ENCODE measurements around the gene RHBDF2.

The RHBDF2 gene

GRCh38 chr17:76546556-76547182 is 45.4 kb upstream of the RHBDF2 start:
- Histone ChIP-seq H3K4me3 (ENCODE audit: insufficient read length, low read depth) (no peak overlapping the region), H3K4me1 (ENCODE audit: insufficient read depth, insufficient read length) (peaks cover 20% of the 10 kb centered on the region), H3K27me3 (ENCODE audit: insufficient read depth, insufficient read length) (no peaks in the 10 kb centered on the region), H3K36me3 (ENCODE audit: insufficient read depth, insufficient read length, low read length) (no peaks in the 10 kb centered on the region), H3K9ac (ENCODE audit: insufficient read length, low read depth) (no peak overlapping the region), H3K9me3 (ENCODE audit: insufficient read depth, low read length) (no peaks in the 10 kb centered on the region)
- no peak for TF ChIP-seq YY1 (IDR thresholded peaks at IDR 0.05; ENCODE audit: insufficient read depth, insufficient read length)
- TF ChIP-seq SUZ12 (IDR thresholded peaks at IDR 0.05; ENCODE audit: extremely low read depth, insufficient read depth, insufficient read length): no peak
- TF ChIP-seq ZNF274 (IDR thresholded peaks at IDR 0.05; ENCODE audit: low read depth, low read length): no peak
- DNase-seq (ENCODE audit: low read depth, low spot score): no peak

- no peak for TF ChIP-seq ZNF274 (IDR thresholded peaks at IDR 0.05; ENCODE audit: low read depth, low read length)
- TF ChIP-seq SUZ12 (IDR thresholded peaks at IDR 0.05; ENCODE audit: extremely low read depth, insufficient read depth, insufficient read length): no peak
- no peak for TF ChIP-seq YY1 (IDR thresholded peaks at IDR 0.05; ENCODE audit: insufficient read depth, insufficient read length)
Observed at GRCh38 chr17:76545918-76546555, 44.8 kb upstream of the RHBDF2 start.

DNA sequence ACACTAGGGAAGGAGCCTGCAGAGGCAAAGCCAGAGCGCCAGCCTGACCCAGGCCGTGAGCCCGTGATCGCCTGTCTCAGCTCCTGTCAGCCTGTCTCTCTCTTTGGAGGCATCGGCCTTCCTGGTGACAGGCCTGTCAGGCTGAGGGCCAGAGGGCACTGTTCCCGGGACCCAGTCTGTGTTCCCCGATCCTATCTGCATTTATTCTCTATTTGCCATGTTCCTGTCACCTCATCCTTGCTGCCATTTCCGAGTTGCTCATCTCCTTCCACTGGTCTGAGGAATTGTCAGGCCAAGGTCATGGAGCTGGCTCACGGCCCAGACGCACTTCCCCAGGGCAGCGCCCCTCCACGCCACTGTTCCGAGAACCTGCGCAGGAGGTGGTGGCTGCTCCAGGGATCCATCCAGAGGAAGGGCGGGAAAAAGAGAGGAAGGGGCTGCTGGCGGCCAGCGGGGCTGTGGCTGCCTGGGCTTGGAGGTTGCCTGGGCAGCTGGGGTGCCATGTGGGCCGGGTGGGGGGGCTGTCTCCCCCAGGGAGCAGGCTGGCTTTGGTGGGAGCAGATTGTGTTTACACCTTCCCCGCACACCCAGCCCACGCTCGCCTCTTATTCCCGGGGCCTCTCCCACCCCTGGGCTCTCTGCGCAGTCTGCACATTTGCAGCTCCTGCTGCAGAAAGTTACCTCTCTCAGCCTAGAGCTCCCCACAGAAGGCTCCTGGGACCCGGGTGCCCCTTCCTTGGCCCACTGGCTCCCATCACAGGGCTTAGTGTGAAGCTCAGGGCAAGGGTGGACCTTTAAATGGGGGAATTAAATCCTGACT is 43.5 kb upstream of the RHBDF2 start:
- peaks cover 2% of the 10 kb centered on the region for H3K27me3 ChIP-seq (ENCODE audit: insufficient read depth, insufficient read length)
- H3K9me3 ChIP-seq (ENCODE audit: insufficient read depth, low read length): no peaks in the 10 kb centered on the region
- H3K9ac ChIP-seq (ENCODE audit: insufficient read length, low read depth): peak overlapping the region; percentile 39
- no peaks in the 10 kb centered on the region for H3K36me3 ChIP-seq (ENCODE audit: insufficient read depth, insufficient read length, low read length)
- H3K4me1 ChIP-seq (ENCODE audit: insufficient read depth, insufficient read length): peaks cover 27% of the 10 kb centered on the region
- TF ChIP-seq YY1 (IDR thresholded peaks at IDR 0.05; ENCODE audit: insufficient read depth, insufficient read length) (no peak), ZNF274 (IDR thresholded peaks at IDR 0.05; ENCODE audit: low read depth, low read length) (no peak), SUZ12 (IDR thresholded peaks at IDR 0.05; ENCODE audit: extremely low read depth, insufficient read depth, insufficient read length) (no peak)
- no peak overlapping the region for H3K4me3 ChIP-seq (ENCODE audit: insufficient read length, low read depth)
- DNase-seq (ENCODE audit: low read depth, low spot score): no peak

More at GRCh38 chr17:76545918-76546555, 44.8 kb upstream of the RHBDF2 start:
- no peak overlapping the region for H3K4me3 ChIP-seq (ENCODE audit: insufficient read length, low read depth)
- no peak for DNase-seq (ENCODE audit: low read depth, low spot score)
- H3K36me3 ChIP-seq (ENCODE audit: insufficient read depth, insufficient read length, low read length): no peaks in the 10 kb centered on the region
- peaks cover 24% of the 10 kb centered on the region for H3K4me1 ChIP-seq (ENCODE audit: insufficient read depth, insufficient read length)
- H3K9ac ChIP-seq (ENCODE audit: insufficient read length, low read depth): no peak overlapping the region
- H3K9me3 ChIP-seq (ENCODE audit: insufficient read depth, low read length): no peaks in the 10 kb centered on the region
- no peaks in the 10 kb centered on the region for H3K27me3 ChIP-seq (ENCODE audit: insufficient read depth, insufficient read length)

DNA sequence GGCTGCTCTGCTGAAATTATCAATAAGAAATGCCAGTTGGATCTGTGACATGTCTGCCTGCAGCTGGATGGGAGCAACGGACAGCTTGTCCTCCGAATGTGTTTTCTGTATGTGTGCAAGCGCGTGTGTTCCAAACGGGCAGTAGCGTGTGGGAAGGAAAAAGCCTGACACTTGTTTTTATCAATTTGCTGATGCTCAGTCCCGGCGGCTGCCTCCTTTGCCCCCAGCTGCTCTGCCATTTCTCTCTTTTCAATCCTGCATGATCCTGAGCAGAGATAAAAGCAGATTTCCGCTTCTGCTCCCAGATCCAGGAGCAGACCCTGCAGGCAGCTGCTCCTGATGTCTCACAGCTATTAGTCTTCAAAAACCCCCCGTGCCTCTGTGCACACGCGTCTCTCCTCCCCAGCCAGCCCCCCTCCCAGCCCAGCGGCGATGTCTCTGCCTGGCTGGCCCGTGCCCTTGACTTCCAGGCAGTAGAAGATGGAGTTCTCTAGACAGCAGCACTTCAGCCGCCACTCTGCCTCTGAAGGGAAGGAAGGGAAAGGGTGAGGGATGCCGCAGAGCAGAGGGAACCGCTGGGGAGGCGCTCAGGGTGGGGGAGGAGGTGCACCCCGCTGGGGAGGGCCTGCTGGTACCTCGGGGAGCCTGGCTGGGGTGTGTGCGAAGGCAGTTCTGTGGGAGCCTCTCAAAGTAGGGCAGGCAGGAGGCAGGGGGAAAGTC is 42.8 kb upstream of the RHBDF2 start:
- Histone ChIP-seq H3K4me3 (ENCODE audit: insufficient read length, low read depth) (no peak overlapping the region), H3K4me1 (ENCODE audit: insufficient read depth, insufficient read length) (peaks cover 28% of the 10 kb centered on the region), H3K27me3 (ENCODE audit: insufficient read depth, insufficient read length) (peaks cover 10% of the 10 kb centered on the region), H3K36me3 (ENCODE audit: insufficient read depth, insufficient read length, low read length) (no peaks in the 10 kb centered on the region), H3K9ac (ENCODE audit: insufficient read length, low read depth) (peak overlapping the region; percentile 33), H3K9me3 (ENCODE audit: insufficient read depth, low read length) (no peaks in the 10 kb centered on the region)
- TF ChIP-seq YY1 (IDR thresholded peaks at IDR 0.05; ENCODE audit: insufficient read depth, insufficient read length) (no peak), ZNF274 (IDR thresholded peaks at IDR 0.05; ENCODE audit: low read depth, low read length) (no peak), SUZ12 (IDR thresholded peaks at IDR 0.05; ENCODE audit: extremely low read depth, insufficient read depth, insufficient read length) (no peak)
- no peak for DNase-seq (ENCODE audit: low read depth, low spot score)

GRCh38 chr17:76543482-76543825 is 42.2 kb upstream of the RHBDF2 start:
- Histone ChIP-seq H3K4me3 (ENCODE audit: insufficient read length, low read depth) (no peak overlapping the region), H3K27me3 (ENCODE audit: insufficient read depth, insufficient read length) (peaks cover 15% of the 10 kb centered on the region), H3K4me1 (ENCODE audit: insufficient read depth, insufficient read length) (peaks cover 33% of the 10 kb centered on the region), H3K36me3 (ENCODE audit: insufficient read depth, insufficient read length, low read length) (no peaks in the 10 kb centered on the region), H3K9ac (ENCODE audit: insufficient read length, low read depth) (peak overlapping the region; percentile 33), H3K9me3 (ENCODE audit: insufficient read depth, low read length) (no peaks in the 10 kb centered on the region)
- DNase-seq (ENCODE audit: low read depth, low spot score): no peak
- TF ChIP-seq SUZ12 (IDR thresholded peaks at IDR 0.05; ENCODE audit: extremely low read depth, insufficient read depth, insufficient read length) (no peak), ZNF274 (IDR thresholded peaks at IDR 0.05; ENCODE audit: low read depth, low read length) (no peak), YY1 (IDR thresholded peaks at IDR 0.05; ENCODE audit: insufficient read depth, insufficient read length) (no peak)

DNA sequence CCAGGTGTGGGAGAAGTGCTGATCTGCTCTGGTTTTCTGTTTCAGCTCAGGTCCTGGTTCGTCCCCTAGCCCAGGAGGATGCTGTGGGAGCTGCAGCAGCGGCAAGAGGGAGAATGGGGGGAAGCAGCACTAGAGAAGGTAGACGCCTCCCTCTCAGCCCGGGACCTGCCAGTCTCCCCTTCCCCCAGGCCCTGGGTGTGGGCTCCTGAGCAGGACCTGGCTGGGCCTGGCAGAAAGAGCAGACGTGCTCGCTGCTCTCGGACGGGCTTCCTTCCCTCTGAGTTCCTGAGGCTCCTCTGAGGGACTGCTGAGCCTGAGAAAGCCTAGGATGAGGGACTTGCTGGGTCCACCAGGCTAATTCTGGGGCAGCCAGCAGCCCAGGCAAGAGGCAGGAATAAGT is 41.8 kb upstream of the RHBDF2 start:
- no peaks in the 10 kb centered on the region for H3K9me3 ChIP-seq (ENCODE audit: insufficient read depth, low read length)
- H3K36me3 ChIP-seq (ENCODE audit: insufficient read depth, insufficient read length, low read length): no peaks in the 10 kb centered on the region
- DNase-seq (ENCODE audit: low read depth, low spot score): no peak
- peaks cover 33% of the 10 kb centered on the region for H3K4me1 ChIP-seq (ENCODE audit: insufficient read depth, insufficient read length)
- H3K9ac ChIP-seq (ENCODE audit: insufficient read length, low read depth): no peak overlapping the region
- TF ChIP-seq YY1 (IDR thresholded peaks at IDR 0.05; ENCODE audit: insufficient read depth, insufficient read length): no peak
- no peak for TF ChIP-seq ZNF274 (IDR thresholded peaks at IDR 0.05; ENCODE audit: low read depth, low read length)
- no peak for TF ChIP-seq SUZ12 (IDR thresholded peaks at IDR 0.05; ENCODE audit: extremely low read depth, insufficient read depth, insufficient read length)
- no peak overlapping the region for H3K4me3 ChIP-seq (ENCODE audit: insufficient read length, low read depth)
- H3K27me3 ChIP-seq (ENCODE audit: insufficient read depth, insufficient read length): peaks cover 20% of the 10 kb centered on the region
